Dedifferentiated amniotic fluid mesenchymal stem cell (primary cell): ENCODE measurements around the gene RAB11FIP4.

ENCODE experiments used
- DNase-seq: peaks from one replicate; pipeline ENCODE4 v3.0.0-alpha.2; 2016; ENCODE audit errors: extremely low spot score

The RAB11FIP4 gene

GRCh38 chr17:31459716-31460115 is 68.2 kb downstream of the RAB11FIP4 start:
- DNase-seq: no peak

GRCh38 chr17:31460226-31460721 is 68.8 kb downstream of the RAB11FIP4 start:
- DNase-seq: no peak

- no peak for DNase-seq
Measured at GRCh38 chr17:31461227-31461810, 69.8 kb downstream of the RAB11FIP4 start.

- no peak for DNase-seq
Measured at GRCh38 chr17:31462261-31462660, 70.8 kb downstream of the RAB11FIP4 start.

- DNase-seq: no peak
Measured at GRCh38 chr17:31466096-31466760, 74.8 kb downstream of the RAB11FIP4 start.

GRCh38 chr17:31467502-31468256 is 76.2 kb downstream of the RAB11FIP4 start:
- no peak for DNase-seq

- DNase-seq: no peak
Measured at GRCh38 chr17:31469959-31470358, 78.5 kb downstream of the RAB11FIP4 start.

GRCh38 chr17:31470592-31470991 is 79.1 kb downstream of the RAB11FIP4 start:
- no peak for DNase-seq

GRCh38 chr17:31472137-31472536 is 80.7 kb downstream of the RAB11FIP4 start:
- DNase-seq: no peak

- DNase-seq: no peak
Measured at GRCh38 chr17:31475378-31476162, 84.1 kb downstream of the RAB11FIP4 start.

GRCh38 chr17:31476525-31477416 is 85.3 kb downstream of the RAB11FIP4 start:
- DNase-seq: no peak

- DNase-seq: no peak
Measured at GRCh38 chr17:31477417-31478055, 86.1 kb downstream of the RAB11FIP4 start.

- no peak for DNase-seq
Measured at GRCh38 chr17:31479062-31479408, 87.6 kb downstream of the RAB11FIP4 start.

- DNase-seq: no peak
Measured at GRCh38 chr17:31479524-31479923, 88.0 kb downstream of the RAB11FIP4 start.

GRCh38 chr17:31480067-31480466 is 88.6 kb downstream of the RAB11FIP4 start:
- no peak for DNase-seq

- DNase-seq: no peak
Measured at GRCh38 chr17:31480904-31481782, 89.7 kb downstream of the RAB11FIP4 start.

- no peak for DNase-seq
Measured at GRCh38 chr17:31481783-31482081, 90.3 kb downstream of the RAB11FIP4 start.

GRCh38 chr17:31484821-31485220 is 93.3 kb downstream of the RAB11FIP4 start:
- DNase-seq: no peak

- DNase-seq: no peak
Measured at GRCh38 chr17:31486351-31487062, 95.0 kb downstream of the RAB11FIP4 start.
